ENCODE results near the gene MMP24.

- TF ChIP-seq CTCF (conservative IDR thresholded peaks at IDR 0.05) = no peak
- no peak for TF ChIP-seq ZFX (IDR thresholded peaks at IDR 0.05)
Measured at GRCh38 chr20:35271073-35271882, 44.8 kb downstream of the MMP24 start.
